ENCODE measurements around the gene ZNF831.
A peak's percentile ranks its signal among the peaks of the same experiment; 100 is the strongest.

Gene ZNF831

GRCh38 chr20:59179988-59180387, 16.4 kb downstream of the ZNF831 start:
- DNase-seq (ENCODE audit: low read depth), result no peak

- no peak for DNase-seq (ENCODE audit: low read depth)
These were observed 18.3 kb downstream of the ZNF831 start for GRCh38 chr20:59181936-59182335.

- DNase-seq (ENCODE audit: low read depth), result no peak
These were observed 18.9 kb downstream of the ZNF831 start for GRCh38 chr20:59182401-59183044.

- DNase-seq (ENCODE audit: low read depth), result no peak
These were observed 20.1 kb downstream of the ZNF831 start for GRCh38 chr20:59183751-59184150.

GRCh38 chr20:59184880-59185447, 21.3 kb downstream of the ZNF831 start:
- DNase-seq (ENCODE audit: low read depth), result no peak

GRCh38 chr20:59185809-59186208, 22.2 kb downstream of the ZNF831 start:
- no peak for DNase-seq (ENCODE audit: low read depth)

GRCh38 chr20:59190466-59190865, 26.8 kb downstream of the ZNF831 start:
- DNase-seq (ENCODE audit: low read depth), result no peak

GRCh38 chr20:59191036-59191755, 27.6 kb downstream of the ZNF831 start:
- no peak for DNase-seq (ENCODE audit: low read depth)

GRCh38 chr20:59191756-59192532, 28.3 kb downstream of the ZNF831 start:
- no peak for DNase-seq (ENCODE audit: low read depth)

GRCh38 chr20:59192533-59192896, 28.9 kb downstream of the ZNF831 start:
- DNase-seq (ENCODE audit: low read depth), result no peak

GRCh38 chr20:59193325-59193724, 29.7 kb downstream of the ZNF831 start:
- no peak for DNase-seq (ENCODE audit: low read depth)

GRCh38 chr20:59194023-59194935, 30.7 kb downstream of the ZNF831 start:
- no peak for DNase-seq (ENCODE audit: low read depth)

GRCh38 chr20:59195316-59195993, 31.8 kb downstream of the ZNF831 start:
- DNase-seq (ENCODE audit: low read depth), result no peak

- no peak for DNase-seq (ENCODE audit: low read depth)
These were observed 40.7 kb downstream of the ZNF831 start for GRCh38 chr20:59204165-59204894.

GRCh38 chr20:59205044-59205443, 41.4 kb downstream of the ZNF831 start:
- DNase-seq (ENCODE audit: low read depth), result no peak

- DNase-seq (ENCODE audit: low read depth), result no peak
These were observed 43.6 kb downstream of the ZNF831 start for GRCh38 chr20:59207235-59207634.

GRCh38 chr20:59207742-59208357, 44.2 kb downstream of the ZNF831 start:
- DNase-seq (ENCODE audit: low read depth), result peak; percentile 78

- no peak for DNase-seq (ENCODE audit: low read depth)
These were observed 46.6 kb downstream of the ZNF831 start for GRCh38 chr20:59210186-59210585.

- DNase-seq (ENCODE audit: low read depth), result no peak
These were observed 47.7 kb downstream of the ZNF831 start for GRCh38 chr20:59211208-59211765.

- no peak for DNase-seq (ENCODE audit: low read depth)
These were observed 50.5 kb downstream of the ZNF831 start for GRCh38 chr20:59214073-59214472.
